Testis (tissue), 2 donors: ENCODE results near the gene PDE6A.

ENCODE experiments used
- POLR2A ChIP-seq: fragments of 450-650 bp; IDR thresholded peaks from one replicate; pipeline ENCODE4 v1.6.1; 2017; ENCODE audit warnings: antibody characterized with exemption, mild to moderate bottlenecking, moderate library complexity
- TF ChIP-seq, protein P1 (sequence below), 3 experiments: fragments of 450-650 bp in 2 of 3; fragments of 200-600 bp in 1 of 3; sonication (generic) in 1 of 3; IDR thresholded peaks; one replicate each; pipeline ENCODE4 v1.5.1; 2016 to 2019; ENCODE audit warnings: antibody characterized with exemption in 3 of 3, mild to moderate bottlenecking in 2 of 3, moderate library complexity in 1 of 3

DNA sequence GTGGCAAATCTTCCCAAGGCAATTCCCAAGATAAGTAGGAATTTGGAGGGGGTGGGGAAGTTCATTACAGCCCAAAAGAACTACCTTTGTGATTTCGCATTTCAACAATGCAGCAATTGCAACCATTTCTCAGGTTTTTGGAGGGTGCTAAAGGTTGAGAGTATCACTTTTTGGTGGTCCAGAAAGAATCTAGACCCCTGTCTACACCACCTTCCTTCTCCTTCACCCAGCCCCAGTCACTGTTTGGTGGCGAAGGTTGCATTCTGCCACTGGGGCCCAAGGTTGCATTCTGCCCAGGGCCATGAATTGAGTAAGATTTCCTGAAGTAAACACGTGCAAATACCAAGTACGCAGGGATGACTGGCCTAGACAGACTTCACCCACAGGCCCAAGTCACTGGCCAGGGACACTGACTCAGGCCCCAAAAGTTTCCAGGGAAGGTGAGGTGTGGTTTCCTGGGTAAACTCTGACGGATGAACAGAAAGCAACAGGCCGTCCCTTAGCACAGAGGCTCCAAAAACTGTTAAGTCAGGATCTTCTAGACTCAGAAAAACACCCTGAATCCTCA, 5.7 kb downstream of the PDE6A start:
- TF ChIP-seq, protein P1, sequence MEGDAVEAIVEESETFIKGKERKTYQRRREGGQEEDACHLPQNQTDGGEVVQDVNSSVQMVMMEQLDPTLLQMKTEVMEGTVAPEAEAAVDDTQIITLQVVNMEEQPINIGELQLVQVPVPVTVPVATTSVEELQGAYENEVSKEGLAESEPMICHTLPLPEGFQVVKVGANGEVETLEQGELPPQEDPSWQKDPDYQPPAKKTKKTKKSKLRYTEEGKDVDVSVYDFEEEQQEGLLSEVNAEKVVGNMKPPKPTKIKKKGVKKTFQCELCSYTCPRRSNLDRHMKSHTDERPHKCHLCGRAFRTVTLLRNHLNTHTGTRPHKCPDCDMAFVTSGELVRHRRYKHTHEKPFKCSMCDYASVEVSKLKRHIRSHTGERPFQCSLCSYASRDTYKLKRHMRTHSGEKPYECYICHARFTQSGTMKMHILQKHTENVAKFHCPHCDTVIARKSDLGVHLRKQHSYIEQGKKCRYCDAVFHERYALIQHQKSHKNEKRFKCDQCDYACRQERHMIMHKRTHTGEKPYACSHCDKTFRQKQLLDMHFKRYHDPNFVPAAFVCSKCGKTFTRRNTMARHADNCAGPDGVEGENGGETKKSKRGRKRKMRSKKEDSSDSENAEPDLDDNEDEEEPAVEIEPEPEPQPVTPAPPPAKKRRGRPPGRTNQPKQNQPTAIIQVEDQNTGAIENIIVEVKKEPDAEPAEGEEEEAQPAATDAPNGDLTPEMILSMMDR (IDR thresholded peaks at IDR 0.05), result no peak
- TF ChIP-seq POLR2A, result no peak
